Measurements from ENCODE around the gene ATP1A3.

The ATP1A3 gene

GRCh38 chr19:41927497-41928192, 66.4 kb downstream of the ATP1A3 start:
- no peak for DNase-seq

- no peak for DNase-seq
Observed at GRCh38 chr19:41926763-41927496, 67.1 kb downstream of the ATP1A3 start.

DNA sequence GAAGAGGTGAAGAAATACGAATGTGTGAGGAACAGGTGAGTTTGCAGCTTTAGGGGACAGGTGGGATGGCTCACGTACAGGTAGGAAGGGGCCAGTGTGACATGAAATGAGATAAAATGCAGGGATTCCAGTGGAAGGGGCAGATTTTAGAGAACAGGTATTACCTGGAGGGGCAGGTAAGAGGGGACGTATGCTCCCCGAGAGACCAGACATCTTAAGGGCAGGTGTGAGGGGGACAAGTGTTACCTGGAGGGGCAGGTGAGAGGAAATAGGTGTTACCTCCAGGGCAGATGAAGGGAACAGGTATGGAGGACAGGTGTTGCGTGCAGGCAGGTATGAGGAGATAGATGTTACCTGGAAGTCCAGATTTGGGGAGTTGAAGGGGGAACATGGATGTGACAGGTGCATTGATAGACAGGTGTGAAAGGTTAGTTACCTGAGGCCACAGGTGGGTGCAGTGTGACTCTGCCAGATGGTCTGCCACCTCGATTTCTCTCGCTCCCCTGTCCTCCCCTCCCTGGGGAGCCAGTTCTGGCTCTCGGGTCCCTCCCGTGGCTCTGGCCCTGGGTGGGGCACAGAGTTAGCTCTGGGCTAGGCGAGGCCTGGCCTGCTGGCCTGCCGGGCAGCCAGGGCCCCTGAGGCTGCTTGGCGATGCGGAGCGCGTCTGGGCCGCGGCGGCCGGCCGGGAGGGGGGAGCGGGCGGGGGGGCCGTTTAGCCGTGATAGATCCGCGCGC, 67.8 kb downstream of the ATP1A3 start:
- no peak for DNase-seq

DNA sequence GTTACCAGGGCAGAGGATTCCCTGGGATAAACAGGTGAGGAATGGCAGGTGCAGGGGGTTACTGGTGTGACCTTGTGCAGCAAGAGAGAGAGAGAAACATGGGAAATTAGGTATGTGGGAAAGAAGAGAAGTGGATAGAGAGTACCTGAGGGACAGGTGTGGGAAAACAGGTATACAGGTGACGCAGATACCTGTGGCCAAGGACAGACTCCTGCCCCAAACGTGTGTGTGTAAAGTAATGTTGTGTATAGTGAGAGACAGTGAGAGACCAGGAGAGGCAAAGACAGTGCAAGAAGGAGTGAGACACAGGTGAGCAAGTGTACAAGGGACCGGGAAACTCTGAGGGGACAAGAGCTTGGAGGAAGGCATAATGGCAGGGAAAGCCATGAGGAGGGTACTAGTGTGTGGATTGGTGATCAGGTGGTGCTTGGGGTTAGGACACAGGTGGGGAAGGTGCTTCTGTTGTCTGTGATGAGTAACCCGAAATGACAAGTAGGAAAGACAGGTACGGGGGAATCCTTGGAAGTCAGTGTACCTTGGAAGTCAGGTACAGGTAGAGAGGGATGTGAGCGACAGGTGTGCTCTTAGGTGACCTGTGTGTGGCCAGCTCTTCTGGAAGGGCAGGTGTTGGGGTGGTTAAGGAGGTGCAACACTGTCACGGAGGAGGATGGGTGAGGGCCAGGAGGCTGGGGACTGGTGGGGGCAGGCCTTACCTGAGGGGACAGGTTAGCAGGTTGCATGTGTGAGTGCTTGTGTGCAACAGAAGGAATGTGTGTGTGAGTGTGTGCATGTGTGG, 68.6 kb downstream of the ATP1A3 start:
- DNase-seq, result no peak

GRCh38 chr19:41924151-41925145, 69.6 kb downstream of the ATP1A3 start:
- DNase-seq, result no peak

DNA sequence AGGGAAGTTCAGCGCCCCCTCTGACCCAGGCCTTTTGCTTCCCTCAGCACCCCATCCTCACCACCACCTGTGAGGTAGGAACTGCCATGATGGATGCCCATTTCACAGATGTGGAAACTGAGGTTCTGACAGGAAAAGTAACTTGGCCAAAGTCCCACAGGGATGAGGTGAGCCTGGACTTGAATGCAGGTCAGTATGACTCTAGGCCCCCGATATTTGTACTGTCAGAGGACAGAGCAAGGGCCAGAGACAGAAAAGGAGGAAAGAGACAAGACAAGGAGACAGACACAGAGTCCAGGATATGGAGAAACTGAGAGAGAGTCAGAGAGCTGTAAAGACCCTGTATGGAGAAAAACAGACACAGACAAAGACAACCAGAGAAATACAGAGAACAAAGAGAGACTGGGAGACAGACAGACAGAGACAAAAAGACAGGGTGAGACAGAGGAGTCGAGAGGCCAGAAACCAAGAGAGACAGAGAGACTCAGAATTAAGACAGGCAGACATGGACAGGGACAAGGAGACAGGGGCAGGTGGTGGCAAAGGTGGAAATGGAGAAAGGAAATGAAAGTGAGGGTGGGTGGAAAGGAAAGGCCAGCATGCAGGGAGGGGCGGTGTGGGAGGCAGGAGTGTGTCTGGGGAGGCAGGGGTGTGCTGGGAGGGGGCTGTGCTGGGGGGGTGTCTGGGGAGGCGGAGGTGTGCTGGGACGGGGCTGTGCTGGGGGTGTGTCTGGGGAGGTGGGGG, 70.8 kb downstream of the ATP1A3 start:
- no peak for DNase-seq

DNA sequence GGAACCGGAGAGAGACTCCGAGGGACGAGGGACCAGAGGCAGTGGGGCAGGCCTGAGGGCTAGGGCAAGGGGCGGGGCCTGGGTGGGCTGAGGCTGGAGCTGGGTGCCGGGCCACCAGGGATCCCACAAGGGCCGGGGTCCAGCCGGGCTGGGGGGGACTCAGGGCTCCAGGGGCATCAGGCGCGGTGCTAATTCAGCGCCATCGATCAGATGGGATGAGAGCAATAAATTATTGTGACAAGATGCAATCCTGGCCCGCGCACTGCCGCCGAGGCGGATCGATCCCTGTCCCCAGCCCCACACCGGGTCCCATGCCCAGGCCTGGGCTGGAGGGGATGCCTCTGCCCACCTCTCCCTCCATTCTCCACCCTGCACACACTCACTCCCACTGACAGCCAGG, 71.4 kb downstream of the ATP1A3 start:
- DNase-seq, result no peak

- no peak for DNase-seq
Observed at GRCh38 chr19:41921577-41922576, 72.2 kb downstream of the ATP1A3 start.

GRCh38 chr19:41920882-41921576, 73.0 kb downstream of the ATP1A3 start:
- no peak for DNase-seq

GRCh38 chr19:41919948-41920712, 73.9 kb downstream of the ATP1A3 start:
- DNase-seq, result no peak

GRCh38 chr19:41918653-41919244, 75.3 kb downstream of the ATP1A3 start:
- DNase-seq, result no peak

- DNase-seq, result no peak
Observed at GRCh38 chr19:41918095-41918494, 75.9 kb downstream of the ATP1A3 start.

DNA sequence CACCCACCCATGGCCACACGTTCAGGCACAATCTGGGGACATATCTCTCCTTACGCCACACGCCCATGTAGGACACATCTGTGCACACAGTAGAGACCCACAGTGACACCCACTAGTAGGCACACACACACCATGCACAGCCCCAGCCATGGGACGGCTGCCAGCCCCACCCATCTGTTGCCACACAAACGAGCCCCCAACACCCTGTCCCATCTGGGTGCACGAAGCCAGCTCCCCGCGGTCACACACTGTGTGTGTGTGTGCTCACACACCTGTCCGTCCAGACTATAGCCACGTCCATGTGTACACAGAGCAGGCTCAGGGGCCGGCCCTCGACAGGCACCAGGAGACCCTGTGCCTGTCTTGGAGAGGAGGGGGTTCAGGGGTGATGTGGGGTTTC, 76.4 kb downstream of the ATP1A3 start:
- DNase-seq, result no peak
